Astrocyte of the spinal cord (primary cell): ENCODE data around the gene GPR137C.

Experiments
- DNase-seq: peaks from one replicate; pipeline ENCODE4 v3.0.0; 2011; ENCODE audit warnings: low read depth, low spot score
- H3K4me3 ChIP-seq: 2 replicates; pipeline ENCODE4 v1.5.1; 2011; ENCODE audit warnings: low read depth, mild to moderate bottlenecking, low read length, moderate library complexity
- in situ Hi-C: cut with HindIII; loops from 2 replicates; pipeline ENCODE4 v1.10.0; 2017; ENCODE audit warnings: low sequenced_read_pairs
- TF ChIP-seq, protein P1 (sequence below): IDR thresholded peaks from 2 replicates; pipeline ENCODE4 v1.5.1; 2012; ENCODE audit warnings: low read depth, mild to moderate bottlenecking, low read length, inconsistent platforms

The GPR137C gene

DNA sequence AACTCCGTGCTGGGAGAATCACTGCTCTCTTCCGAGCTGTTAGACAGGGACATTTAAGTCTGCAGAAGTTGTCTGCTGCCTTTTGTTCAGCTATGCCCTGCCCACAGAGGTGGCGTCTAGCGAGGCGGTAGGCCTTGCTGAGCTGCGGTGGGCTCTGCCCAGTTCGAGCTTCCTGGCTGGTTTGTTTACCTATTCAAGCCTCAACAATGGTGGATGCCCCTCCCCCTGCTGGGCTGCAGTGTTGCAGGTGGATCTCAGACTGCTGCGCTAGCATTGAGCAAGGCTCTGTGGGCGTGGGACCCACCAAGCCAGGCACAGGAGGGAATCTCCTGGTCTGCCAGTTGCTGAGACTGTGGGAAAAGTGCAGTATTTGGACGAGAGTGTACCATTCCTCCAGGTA is 43.7 kb downstream of the GPR137C start:
- DNase-seq = no peak
- no peak overlapping the region for H3K4me3 ChIP-seq
- TF ChIP-seq, protein P1, sequence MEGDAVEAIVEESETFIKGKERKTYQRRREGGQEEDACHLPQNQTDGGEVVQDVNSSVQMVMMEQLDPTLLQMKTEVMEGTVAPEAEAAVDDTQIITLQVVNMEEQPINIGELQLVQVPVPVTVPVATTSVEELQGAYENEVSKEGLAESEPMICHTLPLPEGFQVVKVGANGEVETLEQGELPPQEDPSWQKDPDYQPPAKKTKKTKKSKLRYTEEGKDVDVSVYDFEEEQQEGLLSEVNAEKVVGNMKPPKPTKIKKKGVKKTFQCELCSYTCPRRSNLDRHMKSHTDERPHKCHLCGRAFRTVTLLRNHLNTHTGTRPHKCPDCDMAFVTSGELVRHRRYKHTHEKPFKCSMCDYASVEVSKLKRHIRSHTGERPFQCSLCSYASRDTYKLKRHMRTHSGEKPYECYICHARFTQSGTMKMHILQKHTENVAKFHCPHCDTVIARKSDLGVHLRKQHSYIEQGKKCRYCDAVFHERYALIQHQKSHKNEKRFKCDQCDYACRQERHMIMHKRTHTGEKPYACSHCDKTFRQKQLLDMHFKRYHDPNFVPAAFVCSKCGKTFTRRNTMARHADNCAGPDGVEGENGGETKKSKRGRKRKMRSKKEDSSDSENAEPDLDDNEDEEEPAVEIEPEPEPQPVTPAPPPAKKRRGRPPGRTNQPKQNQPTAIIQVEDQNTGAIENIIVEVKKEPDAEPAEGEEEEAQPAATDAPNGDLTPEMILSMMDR = no peak
- in situ Hi-C loops = no loop called here

DNA sequence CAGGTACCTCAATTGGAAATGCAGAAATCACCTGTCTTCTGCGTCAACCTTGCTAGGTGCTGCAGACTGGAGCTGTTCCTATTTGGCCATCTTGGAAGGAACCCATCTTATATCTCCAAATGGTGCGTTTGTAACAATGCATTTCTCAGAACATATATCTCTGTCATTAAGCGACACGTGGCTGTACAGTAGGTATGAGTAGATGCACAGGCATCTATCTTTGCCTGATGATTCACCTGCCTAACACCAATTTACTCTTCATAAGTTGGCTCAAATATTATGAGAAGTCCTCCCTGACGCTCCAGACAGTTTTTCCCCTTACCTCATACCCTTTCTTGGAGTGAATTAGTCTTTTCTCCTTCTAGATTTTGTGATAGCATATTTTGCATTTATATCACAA is 44.2 kb downstream of the GPR137C start:
- no peak for DNase-seq
- in situ Hi-C loops = no loop called here
- H3K4me3 ChIP-seq = no peak overlapping the region
- TF ChIP-seq, protein P1 = no peak

DNA sequence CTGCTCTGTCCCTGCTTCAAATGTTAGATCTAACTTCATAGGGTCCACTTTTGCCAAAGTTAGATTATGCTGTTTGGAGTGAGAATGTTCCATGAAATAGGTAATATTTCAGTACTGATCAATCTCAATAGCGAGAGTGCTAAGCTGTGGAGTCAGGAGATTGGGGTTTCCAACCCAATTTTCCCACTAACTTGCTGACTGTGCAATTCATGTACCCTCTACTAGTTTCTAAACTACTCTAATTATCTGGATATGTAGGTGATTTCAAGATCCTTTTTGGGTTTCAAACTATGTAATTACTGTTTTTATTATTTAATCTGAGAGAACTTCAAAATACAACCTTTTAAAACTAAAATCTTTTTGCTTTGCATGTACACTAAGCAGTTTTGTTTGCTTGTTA is 45.9 kb downstream of the GPR137C start:
- TF ChIP-seq, protein P1 = no peak
- H3K4me3 ChIP-seq = no peak overlapping the region
- DNase-seq = no peak
- in situ Hi-C loops = no loop called here

DNA sequence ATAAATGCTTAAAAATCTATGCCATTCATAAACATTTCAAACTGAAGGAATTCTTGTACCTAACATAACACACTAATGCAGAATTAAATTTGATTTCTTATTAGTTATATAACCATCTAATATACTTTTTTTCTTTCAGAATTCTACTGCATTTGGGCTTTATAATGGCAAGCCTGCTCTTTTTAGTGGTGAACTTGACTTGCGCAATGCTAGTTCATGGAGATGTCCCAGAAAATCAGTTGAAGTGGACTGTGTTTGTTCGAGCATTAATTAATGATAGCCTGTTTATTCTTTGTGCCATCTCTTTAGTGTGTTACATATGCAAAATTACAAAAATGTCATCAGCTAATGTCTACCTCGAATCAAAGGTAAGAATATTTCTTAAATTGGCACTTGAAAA is 47.3 kb downstream of the GPR137C start:
- no peak for DNase-seq
- in situ Hi-C loops = no loop called here
- TF ChIP-seq, protein P1 = no peak
- no peak overlapping the region for H3K4me3 ChIP-seq

DNA sequence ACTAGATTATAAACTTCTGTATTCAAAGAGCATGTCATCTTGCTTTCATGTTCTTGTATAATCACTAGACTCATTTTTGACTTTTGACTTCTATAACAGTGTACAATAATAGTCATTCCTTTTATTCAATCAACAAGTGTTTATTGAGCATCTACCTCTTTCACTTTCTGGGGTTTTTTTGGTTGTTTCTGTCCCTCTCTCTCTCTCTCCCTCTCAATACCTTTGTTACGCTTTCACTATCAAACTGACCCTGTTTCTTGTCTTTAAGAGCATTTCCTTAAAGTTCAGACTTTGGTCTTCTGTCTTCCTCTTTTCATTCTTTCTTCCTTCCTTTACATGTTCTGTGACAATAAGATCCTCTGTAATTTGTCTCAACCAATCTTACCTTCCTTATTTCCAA is 49.5 kb downstream of the GPR137C start:
- TF ChIP-seq, protein P1 = no peak
- in situ Hi-C loops = no loop called here
- DNase-seq = no peak
- no peak overlapping the region for H3K4me3 ChIP-seq

DNA sequence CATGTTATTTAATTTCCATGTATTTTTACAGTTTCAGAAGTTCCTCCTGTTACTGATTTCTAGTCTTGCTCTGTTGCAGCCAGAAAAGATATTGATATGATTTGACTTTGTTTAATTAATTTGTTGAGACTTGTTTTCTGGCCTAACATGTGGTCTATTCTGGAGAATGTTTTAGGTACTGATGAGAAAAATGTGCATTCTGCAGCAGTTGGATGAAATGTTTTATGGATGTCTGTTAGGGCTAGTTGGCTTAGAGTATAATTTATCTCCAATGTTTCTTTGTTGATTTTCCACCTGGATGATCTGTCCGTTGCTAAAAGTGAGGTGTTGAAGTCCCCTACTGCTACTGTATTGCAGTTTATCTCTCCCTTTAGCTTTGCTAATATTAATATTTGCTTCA is 54.4 kb downstream of the GPR137C start:
- no peak overlapping the region for H3K4me3 ChIP-seq
- TF ChIP-seq, protein P1 = no peak
- no peak for DNase-seq
- in situ Hi-C loops = no loop called here

DNA sequence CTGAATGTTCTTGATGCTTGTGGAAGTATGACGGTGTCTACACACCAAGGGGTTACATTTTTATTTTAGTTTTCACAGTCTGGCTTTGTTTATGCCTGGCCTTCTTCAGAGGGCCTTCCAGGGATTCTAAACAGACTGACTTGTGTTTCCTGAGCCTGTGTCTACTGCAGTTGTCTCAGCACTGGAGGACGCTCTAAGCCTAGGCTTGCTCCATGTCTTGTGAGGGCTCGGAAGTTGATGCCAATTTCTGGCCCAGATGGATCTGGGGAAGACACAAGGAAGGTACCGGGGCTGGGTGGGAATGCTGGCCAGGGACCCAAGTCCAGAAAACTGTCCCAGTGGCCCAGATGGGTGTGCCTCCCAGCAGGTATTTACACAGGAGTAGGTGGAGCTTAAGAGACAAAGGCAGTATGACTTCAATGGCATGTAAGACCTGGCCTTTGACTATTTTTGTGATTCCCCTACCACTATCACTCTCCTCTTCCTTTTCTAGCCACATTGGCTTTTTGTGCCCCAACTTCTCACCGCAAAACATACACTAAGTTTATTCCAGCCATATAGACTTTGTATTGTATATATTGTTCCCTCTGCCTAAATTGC is 56.9 kb downstream of the GPR137C start:
- in situ Hi-C loops = no loop called here
- TF ChIP-seq, protein P1 = no peak
- no peak for DNase-seq
- H3K4me3 ChIP-seq = no peak overlapping the region
